GM12891 (cell line): ENCODE measurements around the gene NDFIP1.

Experiments used
- POLR2A ChIP-seq: IDR thresholded peaks from 2 replicates; pipeline ENCODE4 v1.6.1; 2011; ENCODE audit warnings: low read depth, low read length, control low read depth
- POLR2AphosphoS5 ChIP-seq: IDR thresholded peaks from 2 replicates; pipeline ENCODE4 v1.6.1; 2011; ENCODE audit warnings: low read depth, low read length, control low read depth
- POU2F2 ChIP-seq: IDR thresholded peaks from 2 replicates; pipeline ENCODE4 v1.6.1; 2011; ENCODE audit warnings: low read depth, mild to moderate bottlenecking, control low read depth, low read length, moderate library complexity
- SPI1 ChIP-seq: IDR thresholded peaks from 2 replicates; pipeline ENCODE4 v1.6.1; 2011; ENCODE audit warnings: low read depth, low read length, control low read depth
- TAF1 ChIP-seq: IDR thresholded peaks from 2 replicates; pipeline ENCODE4 v1.6.1; 2011; ENCODE audit warnings: low read depth, low read length, control low read depth

- no peak for TF ChIP-seq POLR2A
- no peak for TF ChIP-seq POLR2AphosphoS5
- no peak for TF ChIP-seq POU2F2
- TF ChIP-seq SPI1: no peak
- no peak for TF ChIP-seq TAF1
These were observed 26.3 kb upstream of the NDFIP1 start for GRCh38 chr5:142082182-142082781.
